IPS-15b (cell line): ENCODE results near the gene SLC22A1.

Source experiments
- H3K27me3 ChIP-seq: one replicate; pipeline ENCODE4 v1.6.1; 2013; ENCODE audit warnings: low read length; ENCODE audit not compliant: control insufficient read depth, insufficient read depth
- H3K36me3 ChIP-seq: one replicate; pipeline ENCODE4 v1.6.1; 2013; ENCODE audit warnings: low read length; ENCODE audit not compliant: control insufficient read depth, insufficient read depth
- H3K4me1 ChIP-seq: one replicate; pipeline ENCODE4 v1.6.1; 2013; ENCODE audit warnings: mild to moderate bottlenecking, low read length; ENCODE audit not compliant: control insufficient read depth, insufficient read depth
- H3K4me3 ChIP-seq: one replicate; pipeline ENCODE4 v1.5.1; 2013; ENCODE audit warnings: low read depth, low read length
- H3K9ac ChIP-seq: one replicate; pipeline ENCODE4 v1.6.1; 2013; ENCODE audit warnings: low read depth, mild to moderate bottlenecking, low read length
- H3K9me3 ChIP-seq: one replicate; pipeline ENCODE4 v1.6.1; 2013; ENCODE audit warnings: mild to moderate bottlenecking, low read length; ENCODE audit not compliant: control insufficient read depth, insufficient read depth

The SLC22A1 gene

GRCh38 chr6:160198606-160199211 lies 77.1 kb downstream of the SLC22A1 start:
- Histone ChIP-seq H3K4me3 (no peak overlapping the region), H3K9ac (no peak overlapping the region), H3K36me3 (no peaks in the 10 kb centered on the region), H3K4me1 (no peaks in the 10 kb centered on the region), H3K9me3 (no peaks in the 10 kb centered on the region), H3K27me3 (no peaks in the 10 kb centered on the region)

DNA sequence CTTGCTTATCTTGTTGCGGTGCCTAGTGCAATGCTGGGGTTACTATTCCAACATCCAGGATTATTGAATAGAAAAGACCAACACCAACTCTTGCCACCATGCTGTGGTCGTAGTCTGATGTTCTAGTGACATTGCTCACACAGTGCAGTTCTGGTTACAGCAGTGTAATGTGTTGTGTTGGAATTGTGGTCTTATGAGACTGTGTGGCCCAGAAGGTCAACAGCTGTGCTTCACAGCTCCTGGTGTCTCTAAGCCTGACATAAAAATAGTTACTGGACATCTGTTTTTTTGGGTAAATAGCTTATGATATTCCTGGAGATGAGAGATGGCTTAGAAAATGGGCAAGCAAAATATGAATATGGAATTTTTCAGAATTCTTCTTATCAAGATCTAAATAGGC lies 79.4 kb downstream of the SLC22A1 start:
- Histone ChIP-seq H3K9ac (no peak overlapping the region), H3K36me3 (no peaks in the 10 kb centered on the region), H3K4me3 (no peak overlapping the region), H3K27me3 (no peaks in the 10 kb centered on the region), H3K4me1 (no peaks in the 10 kb centered on the region), H3K9me3 (no peaks in the 10 kb centered on the region)

- H3K9ac ChIP-seq, result no peak overlapping the region
- H3K27me3 ChIP-seq, result no peaks in the 10 kb centered on the region
Measured at GRCh38 chr6:160202411-160202810, 80.8 kb downstream of the SLC22A1 start.

GRCh38 chr6:160203076-160203475 lies 81.5 kb downstream of the SLC22A1 start:
- Histone ChIP-seq H3K9me3 (peaks cover 12% of the 10 kb centered on the region), H3K27me3 (no peaks in the 10 kb centered on the region), H3K9ac (no peak overlapping the region), H3K36me3 (no peaks in the 10 kb centered on the region), H3K4me3 (no peak overlapping the region), H3K4me1 (no peaks in the 10 kb centered on the region)

More at GRCh38 chr6:160202411-160202810, 80.8 kb downstream of the SLC22A1 start:
- no peak overlapping the region for H3K4me3 ChIP-seq
- H3K4me1 ChIP-seq, result no peaks in the 10 kb centered on the region
- H3K36me3 ChIP-seq, result no peaks in the 10 kb centered on the region
- H3K9me3 ChIP-seq, result peaks cover 6% of the 10 kb centered on the region

- Histone ChIP-seq H3K4me3 (no peak overlapping the region), H3K36me3 (no peaks in the 10 kb centered on the region), H3K27me3 (no peaks in the 10 kb centered on the region), H3K9me3 (peaks cover 12% of the 10 kb centered on the region), H3K4me1 (no peaks in the 10 kb centered on the region), H3K9ac (no peak overlapping the region)
Measured at GRCh38 chr6:160203522-160203921, 81.9 kb downstream of the SLC22A1 start.

- Histone ChIP-seq H3K9ac (no peak overlapping the region), H3K27me3 (no peaks in the 10 kb centered on the region), H3K36me3 (no peaks in the 10 kb centered on the region)
Measured at GRCh38 chr6:160203953-160204352, 82.3 kb downstream of the SLC22A1 start.

DNA sequence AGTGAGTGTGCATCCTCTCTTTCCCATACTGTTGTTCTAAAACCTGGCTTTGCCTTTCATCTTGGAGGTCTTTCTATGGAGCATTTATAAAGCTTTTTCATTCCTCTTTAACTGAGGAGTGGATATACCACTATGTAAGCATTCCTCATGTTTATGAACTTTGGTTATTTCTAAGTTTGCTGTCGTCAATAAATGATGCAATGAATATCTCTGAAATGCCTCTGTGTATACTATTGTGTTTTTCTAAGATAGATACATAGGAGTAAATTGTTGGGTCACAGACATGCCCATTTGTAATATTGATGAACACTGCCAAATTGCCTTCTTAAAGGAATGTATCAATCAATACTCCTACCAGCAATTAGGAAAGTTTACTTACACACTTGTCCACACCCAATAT lies 83.1 kb downstream of the SLC22A1 start:
- H3K9ac ChIP-seq, result no peak overlapping the region
- no peaks in the 10 kb centered on the region for H3K36me3 ChIP-seq
- peaks cover 12% of the 10 kb centered on the region for H3K9me3 ChIP-seq
- no peaks in the 10 kb centered on the region for H3K27me3 ChIP-seq
- no peaks in the 10 kb centered on the region for H3K4me1 ChIP-seq
- H3K4me3 ChIP-seq, result no peak overlapping the region

More at GRCh38 chr6:160203953-160204352, 82.3 kb downstream of the SLC22A1 start:
- no peak overlapping the region for H3K4me3 ChIP-seq
- H3K9me3 ChIP-seq, result peaks cover 12% of the 10 kb centered on the region
- H3K4me1 ChIP-seq, result no peaks in the 10 kb centered on the region

- Histone ChIP-seq H3K4me1 (no peaks in the 10 kb centered on the region), H3K4me3 (no peak overlapping the region)
Measured at GRCh38 chr6:160207618-160208017, 86.0 kb downstream of the SLC22A1 start.

More at GRCh38 chr6:160207618-160208017, 86.0 kb downstream of the SLC22A1 start:
- H3K9ac ChIP-seq, result no peak overlapping the region
- H3K9me3 ChIP-seq, result peaks cover 12% of the 10 kb centered on the region
- no peaks in the 10 kb centered on the region for H3K27me3 ChIP-seq
- no peaks in the 10 kb centered on the region for H3K36me3 ChIP-seq
